Measurements from ENCODE around the gene CHSY3.
A peak's percentile ranks its signal among the peaks of the same experiment; 100 is the strongest.

The CHSY3 gene

DNA sequence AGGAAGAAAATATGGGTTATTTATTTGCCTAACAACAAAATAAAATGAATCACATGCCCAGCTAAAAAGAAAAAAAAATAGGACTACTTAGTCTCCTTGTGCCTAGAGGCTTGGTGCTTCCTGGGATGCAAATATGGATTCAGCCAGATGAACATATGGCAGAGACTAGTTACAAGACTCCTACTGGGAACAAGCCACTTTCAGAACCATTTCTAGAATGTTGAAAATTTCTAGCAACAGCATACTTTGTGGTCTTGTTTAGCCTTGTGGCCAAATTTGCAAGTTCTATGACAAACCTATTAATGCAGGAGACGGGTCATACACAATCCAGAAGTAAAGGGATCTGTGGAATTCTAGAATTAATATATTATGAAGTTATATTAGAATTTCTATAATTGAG lies 198.7 kb downstream of the CHSY3 start:
- DNase-seq: no peak

- DNase-seq: no peak
Observed at GRCh38 chr5:130104895-130105688, 200.8 kb downstream of the CHSY3 start.

- no peak for DNase-seq
Observed at GRCh38 chr5:130106480-130106879, 202.2 kb downstream of the CHSY3 start.

- DNase-seq: peak in 1 of 2 donors; percentile 10
Observed at GRCh38 chr5:130109152-130109551, 204.9 kb downstream of the CHSY3 start.

DNA sequence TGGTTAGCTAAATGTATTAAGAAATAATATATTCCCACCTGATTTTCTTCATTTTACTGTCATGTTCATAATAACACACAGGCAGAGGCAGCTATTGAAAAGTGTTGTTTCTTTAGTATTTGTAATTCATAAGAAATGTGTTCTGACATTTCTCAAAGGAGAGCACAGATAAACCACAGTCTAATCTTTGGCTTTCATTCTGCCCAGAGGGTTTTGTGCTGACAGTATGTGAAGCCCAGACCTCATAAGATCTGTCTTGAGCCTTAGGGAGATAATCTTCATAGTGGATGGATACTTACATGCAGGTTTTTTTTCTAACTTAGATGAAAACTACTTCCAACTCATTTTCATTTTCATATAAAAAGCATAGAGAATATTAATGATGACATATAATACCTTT lies 206.1 kb downstream of the CHSY3 start:
- DNase-seq: no peak

DNA sequence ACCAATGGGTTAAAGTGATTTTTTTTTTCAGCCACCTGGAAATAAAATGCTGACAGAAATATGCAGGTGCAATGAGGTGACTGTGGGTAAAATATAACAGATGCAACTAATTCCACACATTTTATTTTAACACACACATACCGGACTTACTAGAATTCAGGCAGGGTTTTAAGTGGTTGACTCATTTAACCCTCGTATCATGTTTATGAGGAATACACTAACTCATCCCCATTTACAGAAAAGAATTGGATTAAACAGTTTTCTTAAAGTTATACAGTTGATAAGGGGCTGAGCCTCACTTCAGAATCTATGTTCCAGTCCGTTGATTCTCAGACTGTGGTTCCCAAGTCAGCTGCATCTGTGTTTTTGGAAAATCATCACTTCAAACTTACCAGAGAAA lies 207.5 kb downstream of the CHSY3 start:
- DNase-seq: no peak

- DNase-seq: no peak
Observed at GRCh38 chr5:130112246-130112645, 208.0 kb downstream of the CHSY3 start.

GRCh38 chr5:130115686-130116085 lies 211.4 kb downstream of the CHSY3 start:
- no peak for DNase-seq

GRCh38 chr5:130116462-130116861 lies 212.2 kb downstream of the CHSY3 start:
- DNase-seq: no peak

DNA sequence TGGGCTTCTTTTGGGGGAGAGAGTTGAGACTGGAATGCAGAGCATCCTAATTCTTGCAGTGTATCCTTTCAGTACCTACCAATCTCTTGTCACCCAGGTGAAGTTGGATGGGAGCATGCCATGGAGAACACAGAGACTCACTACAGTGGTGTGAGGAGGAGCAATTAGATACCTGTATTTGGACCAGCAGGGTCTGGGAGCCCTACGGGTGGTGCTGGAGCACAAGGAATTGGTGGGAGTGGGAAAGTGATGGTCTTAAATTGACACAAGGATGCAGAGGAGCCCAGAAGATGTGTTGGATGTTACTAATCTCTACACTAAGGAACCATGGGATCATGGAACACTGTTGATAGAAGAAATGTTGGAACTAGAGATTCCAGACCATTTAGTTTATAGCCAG lies 212.7 kb downstream of the CHSY3 start:
- no peak for DNase-seq

- no peak for DNase-seq
Observed at GRCh38 chr5:130126746-130127145, 222.5 kb downstream of the CHSY3 start.

- DNase-seq: no peak
Observed at GRCh38 chr5:130135506-130135905, 231.2 kb downstream of the CHSY3 start.

DNA sequence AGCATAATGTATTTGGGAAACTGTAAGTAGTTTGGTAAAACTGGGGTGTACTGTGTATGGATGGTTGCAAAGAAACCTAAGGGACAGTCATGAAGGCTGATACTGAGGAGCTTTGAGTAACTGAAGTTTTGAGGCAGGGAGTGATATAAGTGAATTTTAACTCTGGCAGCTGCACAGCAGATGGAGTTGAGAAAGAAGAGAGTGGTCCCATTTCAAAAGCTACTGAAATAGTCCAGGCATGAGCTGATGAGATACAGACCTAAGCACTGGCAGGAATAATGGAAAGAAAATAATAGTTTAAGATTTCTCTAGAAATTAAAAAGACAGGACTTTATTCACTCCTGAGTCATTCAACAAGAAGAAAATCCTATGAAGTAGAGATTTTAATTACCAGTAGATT lies 232.0 kb downstream of the CHSY3 start:
- no peak for DNase-seq

DNA sequence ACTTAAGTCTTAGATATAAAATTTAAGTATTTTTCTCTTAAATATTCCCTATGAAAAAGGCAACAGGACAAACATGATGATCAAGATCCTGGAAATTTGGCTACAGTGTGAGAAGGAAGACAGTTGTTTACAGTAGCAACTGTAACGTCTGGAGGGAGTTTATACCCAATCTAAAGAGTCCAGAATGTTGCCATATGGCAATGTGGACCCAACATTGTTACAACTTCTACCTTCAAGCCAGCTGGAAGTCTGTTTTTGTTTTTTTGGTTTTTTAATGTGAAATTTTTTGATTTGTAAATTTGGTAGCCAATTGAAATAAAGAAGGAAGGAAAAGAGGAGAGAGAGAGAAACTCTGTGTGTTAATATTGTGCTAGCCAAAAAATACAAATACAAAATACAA lies 233.4 kb downstream of the CHSY3 start:
- no peak for DNase-seq

DNA sequence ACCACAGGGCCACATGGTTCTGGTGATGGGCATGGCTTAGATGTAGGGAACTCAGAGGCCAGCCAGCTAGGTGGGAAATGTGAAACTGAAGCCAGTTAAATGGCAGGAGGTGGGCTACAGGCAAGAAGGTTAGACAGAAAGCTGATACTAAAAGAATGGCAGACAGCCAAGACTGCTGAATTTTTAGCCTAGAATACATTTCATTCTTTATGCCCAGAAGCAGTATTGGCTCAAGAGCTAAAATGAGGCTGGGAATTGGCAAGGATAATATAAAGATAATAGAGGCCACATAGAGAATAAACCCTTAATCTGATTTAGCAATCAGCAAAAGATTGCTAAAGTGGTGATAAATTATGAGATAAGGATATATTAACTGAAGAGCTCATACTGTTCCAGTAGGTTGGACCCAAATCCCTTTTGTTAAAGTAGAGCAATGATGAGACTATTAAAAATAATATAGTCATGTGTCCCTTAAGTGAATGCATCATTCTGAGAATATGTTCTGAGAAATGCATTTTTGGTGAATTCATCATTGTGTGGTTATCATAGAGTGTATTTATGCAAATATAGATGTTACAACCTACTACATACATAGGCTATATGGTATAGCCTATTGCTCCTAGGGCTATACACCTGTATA lies 234.3 kb downstream of the CHSY3 start:
- no peak for DNase-seq

GRCh38 chr5:130141659-130142320 lies 237.5 kb downstream of the CHSY3 start:
- DNase-seq: no peak

DNA sequence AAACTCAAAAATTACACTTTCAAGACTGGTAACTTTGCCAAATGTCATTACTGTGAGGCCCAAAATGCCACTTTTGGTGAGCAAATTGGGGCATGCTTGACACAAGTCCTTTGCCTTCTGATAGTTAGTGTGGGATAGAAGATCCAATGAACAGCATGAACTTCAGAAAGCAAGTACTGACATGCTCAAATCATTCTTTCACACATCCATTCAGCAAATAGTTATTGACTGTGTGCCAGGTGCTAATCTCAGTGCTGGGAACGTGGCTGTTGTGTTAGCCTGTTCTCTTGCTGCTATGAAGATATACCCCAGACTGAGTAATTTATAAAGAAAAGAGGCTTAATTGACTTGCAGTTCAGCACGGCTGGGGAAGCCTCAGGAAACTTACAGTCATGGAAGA lies 247.0 kb downstream of the CHSY3 start:
- no peak for DNase-seq

DNA sequence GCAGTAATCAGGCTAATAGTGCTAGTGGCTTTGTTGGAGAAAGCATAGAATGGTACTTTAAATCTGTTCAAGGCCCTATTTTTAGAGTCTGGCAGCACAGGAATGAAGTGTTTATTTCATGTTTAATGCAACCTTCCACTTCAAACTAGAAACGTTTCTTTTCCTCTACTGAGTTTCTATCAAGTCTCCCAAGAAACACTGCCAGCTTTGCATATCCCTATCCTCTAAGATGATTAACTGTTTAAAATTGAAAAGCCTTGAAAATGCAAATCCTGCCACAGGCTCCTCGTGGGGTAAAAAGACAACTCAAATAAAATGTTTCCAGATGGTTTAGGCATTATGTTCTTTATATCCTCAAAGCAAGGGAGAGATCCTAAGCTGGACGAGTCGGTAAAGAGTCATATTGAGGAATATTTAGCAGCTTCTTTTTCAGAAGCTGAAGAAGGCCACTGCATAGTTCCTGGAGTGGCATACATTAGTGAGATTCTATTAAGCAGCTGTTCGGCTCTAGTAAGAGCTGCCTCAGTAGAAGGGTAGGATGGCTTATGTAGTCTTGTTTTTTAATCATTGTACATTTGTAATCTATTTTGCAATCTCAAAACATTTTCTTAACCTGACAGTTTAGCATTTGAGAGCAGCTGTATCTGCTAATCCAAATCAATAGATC lies 251.2 kb downstream of the CHSY3 start:
- no peak for DNase-seq

DNA sequence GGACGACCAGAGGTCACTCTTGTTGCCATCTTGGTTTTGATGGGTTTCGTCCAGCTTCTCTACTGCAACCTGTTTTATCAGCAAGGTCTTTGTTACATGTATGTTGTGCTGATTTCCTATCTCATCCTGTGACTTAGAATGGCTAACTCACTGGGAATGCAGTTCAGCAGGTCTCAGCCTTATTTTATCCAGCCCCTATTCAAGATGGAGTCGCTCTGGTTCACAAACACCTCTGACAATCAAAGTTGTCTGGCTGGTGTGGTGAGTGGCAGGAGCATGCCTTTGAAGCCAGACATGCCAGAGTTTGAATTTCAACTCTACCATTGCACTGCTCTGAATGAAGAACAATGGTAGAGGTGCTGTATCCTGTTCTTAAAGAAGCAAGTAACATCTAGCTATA lies 253.8 kb downstream of the CHSY3 start:
- DNase-seq: no peak

DNA sequence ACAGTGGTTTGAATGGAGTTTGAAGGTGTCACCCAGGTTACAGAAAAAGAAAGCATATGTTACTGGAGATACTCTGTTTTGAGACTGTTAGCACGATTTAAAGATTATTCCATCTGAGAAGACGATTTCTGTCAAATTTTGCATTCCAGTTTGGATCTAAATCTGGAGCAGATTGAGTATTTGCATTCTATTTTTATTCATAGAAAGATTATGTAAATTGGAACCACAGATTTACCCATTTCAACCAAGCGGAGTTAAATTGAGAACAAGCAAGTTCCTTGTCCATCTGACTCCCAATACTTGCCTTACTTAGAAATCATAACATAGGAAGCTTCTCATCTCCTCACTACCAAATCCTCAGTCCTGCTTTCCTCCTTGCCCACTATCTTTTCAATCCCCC lies 255.7 kb downstream of the CHSY3 start:
- DNase-seq: no peak

DNA sequence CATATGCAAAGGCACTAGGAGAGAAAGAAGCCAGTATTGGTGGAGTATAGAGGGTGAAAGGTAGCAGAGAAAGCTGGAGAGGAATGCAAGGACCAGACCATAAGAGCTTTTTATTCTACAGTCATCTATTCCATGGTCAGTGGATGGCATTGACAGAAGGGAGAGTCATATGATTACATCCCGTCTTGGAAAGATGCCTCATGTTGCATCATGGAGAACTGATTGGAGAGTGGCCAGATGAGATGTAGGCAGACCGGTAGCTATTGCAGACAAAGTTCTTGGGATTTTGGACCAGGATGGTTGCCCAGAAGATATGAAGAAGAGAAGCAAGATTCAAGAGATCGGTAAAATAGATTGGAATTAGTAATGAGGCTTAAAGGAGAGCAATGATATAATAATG lies 260.7 kb downstream of the CHSY3 start:
- no peak for DNase-seq

- DNase-seq: no peak
Observed at GRCh38 chr5:130166839-130167490, 262.7 kb downstream of the CHSY3 start.

- no peak for DNase-seq
Observed at GRCh38 chr5:130168211-130168610, 263.9 kb downstream of the CHSY3 start.
